ENCODE results near the gene TMBIM1.
A peak's percentile ranks its signal among the peaks of the same experiment; 100 is the strongest.
"Not testable (repeated sequence)": the region's sequence is repeated elsewhere in the genome, so short reads cannot be mapped to it uniquely, and the experiment has no call there.

Gene TMBIM1

DNA sequence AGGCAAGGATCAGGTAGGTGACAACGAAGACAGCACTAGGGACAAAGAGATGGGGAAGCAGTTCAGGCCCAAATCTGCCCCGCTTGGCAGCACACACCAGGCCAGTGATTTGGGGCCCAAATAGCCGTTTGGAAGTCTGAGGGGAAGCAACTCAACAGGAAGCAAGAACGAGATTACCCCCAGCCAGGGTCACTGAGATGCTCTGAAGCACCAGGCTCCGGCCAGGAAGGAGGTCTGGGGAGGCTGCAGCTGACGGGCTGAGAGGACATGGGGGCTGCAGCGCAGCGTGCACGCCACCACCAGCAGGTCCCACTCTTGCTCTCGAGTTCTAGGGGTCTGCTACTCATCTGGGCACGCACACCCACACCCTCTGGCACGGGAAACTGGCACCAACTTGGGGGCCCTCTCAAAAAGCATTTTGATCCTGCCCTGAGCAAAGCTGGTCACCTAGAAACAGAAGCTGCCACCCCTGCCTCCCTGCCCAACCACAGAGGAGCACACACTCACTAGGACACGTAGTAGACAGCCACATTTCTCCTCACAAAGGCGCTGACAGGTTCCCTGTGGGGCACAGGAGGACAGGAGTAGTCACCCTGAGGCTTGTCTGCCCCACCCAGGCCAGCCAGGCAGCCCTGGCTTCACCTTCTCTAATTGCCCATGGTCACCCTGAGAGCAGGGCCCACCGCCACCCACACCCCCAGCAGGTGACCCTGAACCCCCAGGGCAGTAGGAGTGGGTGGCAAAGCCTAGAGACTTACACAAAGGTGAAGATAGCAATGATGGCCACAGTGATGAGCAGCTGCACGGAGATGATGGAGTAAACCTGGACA, 13.6 kb downstream of the TMBIM1 start:
- Histone ChIP-seq H3K27me3 (ENCODE audit: insufficient read depth, low read length) (no peaks in the 10 kb centered on the region), H2AFZ (ENCODE audit: low read depth, low read length) (no peak overlapping the region), H3K4me3 (ENCODE audit: low read length) (no peak overlapping the region), H3K4me1 (ENCODE audit: insufficient read depth, low read length) (no peaks in the 10 kb centered on the region), H3K36me3 (ENCODE audit: insufficient read depth, low read length) (peaks cover 13% of the 10 kb centered on the region), H3K9me3 (ENCODE audit: low read length) (no peaks in the 10 kb centered on the region)

DNA sequence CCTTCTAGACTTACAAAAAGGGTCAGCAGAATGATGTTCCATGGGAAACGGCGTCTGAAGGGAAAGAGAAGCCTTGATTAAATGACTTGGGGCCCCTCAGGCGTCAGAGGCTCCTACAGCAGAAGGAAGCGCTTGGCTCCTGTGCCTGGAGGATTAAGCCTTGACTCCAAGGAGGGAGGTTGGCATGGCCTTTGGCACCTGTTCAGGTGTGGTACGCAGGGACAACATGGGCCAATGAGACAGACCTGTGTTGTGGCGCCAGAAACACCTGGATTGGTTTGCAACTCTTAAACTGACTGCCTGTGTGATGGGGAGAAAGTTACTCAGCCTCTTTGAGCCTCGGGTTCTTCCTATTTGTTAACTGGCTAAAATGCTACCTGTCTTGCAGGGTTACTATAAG, 14.4 kb downstream of the TMBIM1 start:
- Histone ChIP-seq H3K36me3 (ENCODE audit: insufficient read depth, low read length) (peaks cover 13% of the 10 kb centered on the region), H3K4me3 (ENCODE audit: low read length) (no peak overlapping the region), H3K27me3 (ENCODE audit: insufficient read depth, low read length) (no peaks in the 10 kb centered on the region), H3K9me3 (ENCODE audit: low read length) (no peaks in the 10 kb centered on the region), H3K4me1 (ENCODE audit: insufficient read depth, low read length) (no peaks in the 10 kb centered on the region), H2AFZ (ENCODE audit: low read depth, low read length) (no peak overlapping the region)

DNA sequence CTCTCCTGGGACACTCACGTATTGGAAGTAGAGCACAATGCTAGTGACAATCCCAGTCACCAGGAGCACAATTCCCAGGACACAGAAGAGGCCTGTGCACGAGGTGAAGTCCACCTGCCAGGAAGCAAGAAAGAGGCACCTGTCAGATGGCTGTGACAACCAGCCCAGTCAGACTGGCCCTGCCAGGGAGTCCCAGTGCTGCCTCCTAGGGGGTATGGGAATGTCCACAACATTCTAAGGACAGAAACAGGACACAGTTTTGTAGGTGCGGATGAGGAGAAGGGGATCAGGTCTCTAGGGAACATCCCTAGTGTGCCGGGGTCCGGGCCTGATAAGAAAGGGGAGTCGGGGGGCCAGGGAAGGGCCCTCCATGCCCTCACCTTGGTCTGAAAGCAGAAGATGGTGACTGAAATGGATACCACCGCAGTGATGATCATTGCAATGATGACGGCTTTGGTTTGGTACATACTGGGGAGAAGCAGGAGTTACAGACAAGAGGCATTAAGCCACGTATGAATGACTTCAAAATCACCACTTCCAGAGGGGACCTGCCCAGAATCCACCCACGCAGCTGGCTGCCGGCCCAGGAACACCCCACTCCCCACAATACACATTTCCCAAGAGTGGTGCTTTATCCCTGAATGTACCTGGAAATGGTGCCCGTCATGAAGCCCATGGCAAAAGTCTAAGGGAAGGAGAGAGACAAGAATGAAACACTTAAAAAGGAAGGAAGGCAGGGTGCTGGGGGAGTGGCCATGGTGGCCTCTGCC, 15.1 kb downstream of the TMBIM1 start:
- no peaks in the 10 kb centered on the region for H3K27me3 ChIP-seq (ENCODE audit: insufficient read depth, low read length)
- peaks cover 13% of the 10 kb centered on the region for H3K36me3 ChIP-seq (ENCODE audit: insufficient read depth, low read length)
- H2AFZ ChIP-seq (ENCODE audit: low read depth, low read length), result no peak overlapping the region
- H3K9me3 ChIP-seq (ENCODE audit: low read length), result no peaks in the 10 kb centered on the region
- no peak overlapping the region for H3K4me3 ChIP-seq (ENCODE audit: low read length)
- no peaks in the 10 kb centered on the region for H3K4me1 ChIP-seq (ENCODE audit: insufficient read depth, low read length)

DNA sequence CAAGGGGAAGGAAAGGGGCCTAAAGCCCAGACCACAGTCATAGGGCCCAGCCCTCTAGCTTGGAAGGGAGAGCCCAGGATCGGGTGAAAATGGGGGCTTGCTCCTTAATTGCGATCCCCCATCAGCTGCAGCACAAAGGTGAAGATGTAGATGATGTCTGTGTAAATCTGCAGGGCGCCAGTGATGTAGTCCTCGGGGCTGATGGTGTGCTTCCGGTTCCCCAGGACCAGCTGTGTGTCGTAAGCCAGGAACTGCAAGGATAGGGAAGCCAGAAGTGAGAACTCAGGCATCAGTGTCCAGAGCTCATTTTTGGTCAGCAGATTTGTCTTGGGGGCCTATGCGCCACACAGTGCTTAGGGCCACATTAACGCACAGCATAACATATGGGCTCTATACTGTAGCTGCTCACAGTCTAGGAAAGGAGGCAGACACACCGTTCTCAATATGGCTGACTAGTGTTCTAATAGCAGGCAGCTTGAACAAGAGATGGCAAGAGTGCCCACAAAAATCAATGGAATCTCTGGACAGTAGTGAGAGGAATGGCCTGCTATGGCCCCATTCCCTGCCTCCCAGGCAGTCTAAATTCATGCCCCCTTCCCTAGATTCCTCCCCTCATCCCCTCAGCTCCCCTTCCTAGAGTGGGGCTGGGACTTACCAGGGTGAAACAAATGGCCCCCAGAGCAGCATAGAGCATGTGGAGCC, 16.8 kb downstream of the TMBIM1 start:
- Histone ChIP-seq H3K36me3 (ENCODE audit: insufficient read depth, low read length) (peaks cover 13% of the 10 kb centered on the region), H2AFZ (ENCODE audit: low read depth, low read length) (no peak overlapping the region), H3K27me3 (ENCODE audit: insufficient read depth, low read length) (no peaks in the 10 kb centered on the region), H3K4me3 (ENCODE audit: low read length) (no peak overlapping the region), H3K4me1 (ENCODE audit: insufficient read depth, low read length) (peaks cover 13% of the 10 kb centered on the region), H3K9me3 (ENCODE audit: low read length) (no peaks in the 10 kb centered on the region)

DNA sequence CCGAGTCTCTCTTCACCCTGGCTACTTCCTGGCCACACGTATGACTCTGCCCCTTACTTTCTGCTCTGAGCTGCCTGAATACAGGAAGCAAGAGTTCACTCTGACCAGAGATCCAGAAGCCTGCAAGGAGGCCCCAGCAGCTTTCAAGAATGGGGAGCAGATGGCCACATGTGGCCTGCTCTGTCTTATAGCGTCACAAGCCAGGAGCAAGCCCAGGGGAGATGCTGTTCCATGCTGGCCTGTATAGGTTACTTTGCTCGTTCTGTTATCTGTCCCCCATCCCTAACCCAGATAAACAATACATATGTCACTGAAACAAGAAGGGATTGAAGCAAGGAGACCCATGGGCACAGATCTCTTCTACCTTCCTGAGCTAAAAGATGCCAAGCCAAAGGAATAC, 17.7 kb downstream of the TMBIM1 start:
- H3K4me1 ChIP-seq (ENCODE audit: insufficient read depth, low read length), result peaks cover 13% of the 10 kb centered on the region
- no peak overlapping the region for H2AFZ ChIP-seq (ENCODE audit: low read depth, low read length)
- no peaks in the 10 kb centered on the region for H3K9me3 ChIP-seq (ENCODE audit: low read length)
- no peaks in the 10 kb centered on the region for H3K27me3 ChIP-seq (ENCODE audit: insufficient read depth, low read length)
- peaks cover 13% of the 10 kb centered on the region for H3K36me3 ChIP-seq (ENCODE audit: insufficient read depth, low read length)
- H3K4me3 ChIP-seq (ENCODE audit: low read length), result no peak overlapping the region

DNA sequence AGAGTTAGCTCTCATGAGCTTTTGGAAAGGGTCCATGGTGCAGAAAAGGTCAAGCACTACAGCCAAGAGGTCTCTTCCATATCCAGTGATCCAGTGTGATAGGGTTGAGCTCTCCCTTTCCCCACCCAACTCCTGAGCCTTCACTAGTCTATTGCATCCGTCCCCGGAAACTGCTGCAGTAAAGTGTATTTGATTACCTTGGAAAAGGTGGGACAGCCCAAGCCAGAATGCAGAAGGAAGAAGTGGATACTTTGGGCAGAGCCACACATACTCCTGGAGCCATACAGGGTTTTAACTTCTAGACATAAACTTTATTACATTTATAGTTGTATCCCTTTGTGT, 18.4 kb downstream of the TMBIM1 start:
- Histone ChIP-seq H3K4me3 (ENCODE audit: low read length) (no peak overlapping the region), H3K9me3 (ENCODE audit: low read length) (no peaks in the 10 kb centered on the region), H2AFZ (ENCODE audit: low read depth, low read length) (no peak overlapping the region), H3K36me3 (ENCODE audit: insufficient read depth, low read length) (peaks cover 13% of the 10 kb centered on the region), H3K4me1 (ENCODE audit: insufficient read depth, low read length) (peaks cover 13% of the 10 kb centered on the region), H3K27me3 (ENCODE audit: insufficient read depth, low read length) (no peaks in the 10 kb centered on the region)

DNA sequence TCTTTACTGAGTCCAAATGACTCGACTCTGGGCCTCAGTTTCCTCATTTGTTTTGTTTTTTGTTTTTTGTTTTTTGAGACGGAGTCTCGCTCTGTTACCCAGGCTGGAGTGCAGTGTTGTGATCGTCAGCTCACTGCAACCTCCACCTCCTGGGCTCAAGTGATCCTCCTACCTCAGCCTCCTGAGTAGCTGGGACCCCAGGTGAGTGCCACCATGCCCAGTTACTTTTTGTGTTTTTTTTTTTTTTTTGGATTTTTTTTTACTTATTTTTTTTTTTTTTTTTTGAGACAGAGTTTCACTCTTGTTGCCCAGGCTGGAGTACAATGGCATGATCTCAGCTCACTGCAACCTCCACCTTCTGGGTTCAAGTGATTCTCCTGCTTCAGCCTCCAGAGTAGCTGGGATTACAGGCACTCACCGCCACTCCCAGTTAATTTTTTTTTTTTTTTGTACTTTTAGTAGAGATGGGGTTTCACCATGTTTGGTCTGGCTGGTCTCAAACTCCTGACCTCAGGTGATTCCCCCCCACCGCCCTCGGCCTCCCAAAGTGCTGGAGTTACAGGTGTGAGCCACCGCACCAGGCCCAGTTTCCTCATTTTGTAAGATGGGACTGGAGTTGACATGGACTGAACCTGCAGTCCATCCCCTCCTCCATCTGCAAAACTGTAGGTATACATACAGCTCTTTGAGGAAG, 18.9 kb downstream of the TMBIM1 start:
- H3K27me3 ChIP-seq (ENCODE audit: insufficient read depth, low read length); H2AFZ ChIP-seq (ENCODE audit: low read depth, low read length); H3K4me3 ChIP-seq (ENCODE audit: low read length); H3K9me3 ChIP-seq (ENCODE audit: low read length): not testable (repeated sequence)
- Histone ChIP-seq H3K4me1 (ENCODE audit: insufficient read depth, low read length) (peaks cover 13% of the 10 kb centered on the region), H3K36me3 (ENCODE audit: insufficient read depth, low read length) (peaks cover 13% of the 10 kb centered on the region)

DNA sequence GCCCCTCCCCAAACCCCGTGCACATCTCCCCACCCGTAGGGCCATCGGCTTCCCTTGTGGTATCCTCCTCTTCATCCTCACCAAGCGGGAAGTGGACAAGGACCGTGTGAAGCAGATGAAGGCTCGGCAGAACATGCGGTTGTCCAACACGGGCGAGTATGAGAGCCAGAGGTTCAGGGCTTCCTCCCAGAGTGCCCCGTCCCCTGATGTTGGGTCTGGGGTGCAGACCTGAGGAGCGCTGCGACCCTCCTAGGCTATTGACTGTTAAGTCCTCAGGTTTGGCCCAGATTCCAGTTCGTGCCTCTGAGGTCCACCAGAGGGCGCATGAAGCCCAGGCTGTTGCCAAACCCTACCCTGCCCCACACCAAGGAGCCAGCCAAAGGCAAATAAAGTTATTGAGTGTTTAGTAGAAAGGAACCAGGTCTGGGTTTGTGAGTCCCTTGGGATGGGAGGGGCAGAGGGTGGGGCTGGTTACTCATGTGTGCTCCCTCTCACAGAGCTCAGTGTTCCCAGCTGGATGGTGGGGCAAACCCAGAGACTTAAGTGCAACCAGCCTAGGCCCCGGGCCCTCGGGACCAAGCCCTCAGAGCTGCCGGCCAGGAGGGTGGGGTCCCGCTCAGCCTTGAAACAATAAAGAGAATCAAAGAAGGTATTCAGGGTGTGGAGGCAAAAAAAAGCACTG, 19.6 kb downstream of the TMBIM1 start:
- H3K36me3 ChIP-seq (ENCODE audit: insufficient read depth, low read length), result peaks cover 13% of the 10 kb centered on the region
- H3K27me3 ChIP-seq (ENCODE audit: insufficient read depth, low read length), result no peaks in the 10 kb centered on the region
- H2AFZ ChIP-seq (ENCODE audit: low read depth, low read length), result no peak overlapping the region
- no peak overlapping the region for H3K4me3 ChIP-seq (ENCODE audit: low read length)
- no peaks in the 10 kb centered on the region for H3K9me3 ChIP-seq (ENCODE audit: low read length)
- peaks cover 13% of the 10 kb centered on the region for H3K4me1 ChIP-seq (ENCODE audit: insufficient read depth, low read length)

DNA sequence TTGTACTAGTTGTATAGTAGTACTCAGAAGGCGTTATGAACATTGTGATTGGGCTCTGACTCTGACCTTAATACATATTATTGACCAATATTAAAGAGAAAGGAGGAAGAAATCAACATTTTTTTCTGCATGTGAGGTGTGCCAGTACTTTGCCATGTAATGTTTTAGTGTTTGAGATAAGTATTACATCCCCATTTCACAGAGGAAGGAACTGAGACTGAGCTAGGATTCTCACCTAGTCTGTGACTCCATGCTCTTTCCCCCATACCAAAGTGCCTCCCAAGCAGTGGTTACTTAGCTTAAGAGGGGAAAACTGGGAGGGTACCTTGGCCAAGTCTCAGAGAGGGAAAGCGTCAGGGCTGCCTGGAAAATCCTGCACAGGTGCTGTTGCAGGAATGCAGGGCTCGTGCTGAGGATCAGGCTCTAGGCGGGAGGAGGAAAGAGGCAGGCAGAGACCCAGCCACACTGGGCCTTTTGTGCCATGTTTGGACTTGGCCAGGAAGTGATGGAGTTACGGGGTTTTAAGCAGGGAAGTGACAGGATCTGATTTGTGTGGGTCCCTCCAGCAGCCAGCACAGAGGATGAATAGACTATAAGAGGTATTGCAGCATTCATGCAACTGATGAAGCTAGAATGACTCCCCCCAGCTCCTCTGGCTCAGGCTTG, 20.3 kb downstream of the TMBIM1 start:
- Histone ChIP-seq H3K9me3 (ENCODE audit: low read length) (no peaks in the 10 kb centered on the region), H2AFZ (ENCODE audit: low read depth, low read length) (no peak overlapping the region), H3K4me1 (ENCODE audit: insufficient read depth, low read length) (peaks cover 13% of the 10 kb centered on the region), H3K27me3 (ENCODE audit: insufficient read depth, low read length) (no peaks in the 10 kb centered on the region), H3K4me3 (ENCODE audit: low read length) (peak overlapping the region; percentile 76), H3K36me3 (ENCODE audit: insufficient read depth, low read length) (peaks cover 19% of the 10 kb centered on the region)

DNA sequence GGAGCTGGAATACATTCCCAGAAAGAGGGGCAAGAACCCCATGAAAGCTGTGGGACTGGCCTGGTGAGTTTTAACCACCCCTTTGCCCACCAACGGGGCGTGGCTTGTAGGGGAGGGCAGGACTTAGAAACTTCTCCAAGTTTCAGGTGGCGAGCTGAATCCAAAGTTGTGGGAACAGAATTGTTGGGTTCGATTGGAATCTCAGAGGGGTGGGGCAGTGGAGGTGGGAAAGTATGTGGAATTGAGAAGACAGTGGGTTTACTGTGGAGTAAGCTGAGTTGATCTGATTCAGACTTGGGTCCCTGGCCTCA, 20.9 kb downstream of the TMBIM1 start:
- Histone ChIP-seq H3K27me3 (ENCODE audit: insufficient read depth, low read length) (no peaks in the 10 kb centered on the region), H2AFZ (ENCODE audit: low read depth, low read length) (no peak overlapping the region), H3K4me3 (ENCODE audit: low read length) (peak overlapping the region; percentile 76), H3K4me1 (ENCODE audit: insufficient read depth, low read length) (peaks cover 13% of the 10 kb centered on the region), H3K36me3 (ENCODE audit: insufficient read depth, low read length) (peaks cover 22% of the 10 kb centered on the region), H3K9me3 (ENCODE audit: low read length) (no peaks in the 10 kb centered on the region)

DNA sequence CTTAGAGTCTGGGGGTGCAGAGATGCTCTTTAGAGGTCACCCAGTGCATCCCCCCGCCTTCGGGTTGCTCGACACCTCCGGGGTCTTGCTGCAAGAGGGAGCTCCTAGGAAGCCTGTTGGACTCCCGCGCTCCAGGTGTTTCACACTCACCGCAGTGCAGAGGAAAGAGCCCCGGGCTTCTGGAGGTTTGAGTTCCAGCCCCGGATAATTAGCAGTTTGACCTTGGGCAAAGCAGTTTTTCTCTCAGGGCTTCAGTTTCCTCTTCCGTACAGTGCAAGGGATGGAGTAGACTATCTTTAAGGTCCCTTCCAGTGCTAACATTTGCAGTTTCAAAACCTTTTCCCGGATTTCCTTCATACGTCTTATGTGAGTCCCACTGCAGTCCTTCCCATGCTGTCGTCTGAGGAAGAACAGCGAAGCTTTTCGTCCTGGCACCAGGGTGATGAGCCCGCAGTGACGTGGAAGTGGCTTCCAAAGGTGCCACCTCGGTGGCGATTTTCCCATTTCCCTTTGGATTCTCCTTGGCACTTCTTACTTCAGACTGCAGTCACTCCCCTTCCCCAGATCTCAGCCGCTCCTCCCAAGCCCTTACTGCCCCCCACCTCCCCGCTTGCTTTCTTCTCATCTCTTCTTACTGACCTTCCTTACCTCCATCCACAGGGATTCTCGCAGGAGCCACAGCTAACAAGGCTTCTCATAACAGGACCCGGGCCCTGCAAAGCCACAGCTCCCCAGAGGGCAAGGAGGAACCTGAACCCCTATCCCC, 21.4 kb downstream of the TMBIM1 start:
- peaks cover 26% of the 10 kb centered on the region for H3K36me3 ChIP-seq (ENCODE audit: insufficient read depth, low read length)
- H3K27me3 ChIP-seq (ENCODE audit: insufficient read depth, low read length), result no peaks in the 10 kb centered on the region
- H3K4me1 ChIP-seq (ENCODE audit: insufficient read depth, low read length), result peaks cover 13% of the 10 kb centered on the region
- no peaks in the 10 kb centered on the region for H3K9me3 ChIP-seq (ENCODE audit: low read length)
- H3K4me3 ChIP-seq (ENCODE audit: low read length), result peak overlapping the region; percentile 76
- H2AFZ ChIP-seq (ENCODE audit: low read depth, low read length), result peak overlapping the region; percentile 74

All from neuron (in vitro differentiated cells).